Suprapubic skin (tissue), 4 donors: ENCODE data around the gene PRAMEF15.
"Not testable (repeated sequence)": the region's sequence is repeated elsewhere in the genome, so short reads cannot be mapped to it uniquely, and the experiment has no call there.

ENCODE experiments used
- EP300 ChIP-seq: sonication (generic); formaldehyde crosslinking; IDR thresholded peaks from one replicate; pipeline ENCODE4 v1.6.1; 2017; ENCODE audit warnings: antibody characterized with exemption
- POLR2A ChIP-seq, 2 donors: fragments of 450-650 bp; IDR thresholded peaks; one replicate each; pipeline ENCODE4 v1.6.1; 2017; ENCODE audit warnings: antibody characterized with exemption in 2 of 2, mild to moderate bottlenecking in 2 of 2, moderate library complexity in 2 of 2
- POLR2AphosphoS5 ChIP-seq, 3 donors: sonication (generic); formaldehyde crosslinking; IDR thresholded peaks; one replicate each; pipeline ENCODE4 v1.6.1; 2017; ENCODE audit warnings: antibody characterized with exemption in 3 of 3
- TF ChIP-seq, protein P1 (sequence below), 2 donors: fragments of 200-600 bp in 1 of 2; fragments of 450-650 bp in 1 of 2; sonication (generic) in 1 of 2; IDR thresholded peaks; one replicate each; pipeline ENCODE4 v1.5.1; 2016 to 2019; ENCODE audit warnings: antibody characterized with exemption in 2 of 2, mild to moderate bottlenecking in 1 of 2, moderate library complexity in 1 of 2

DNA sequence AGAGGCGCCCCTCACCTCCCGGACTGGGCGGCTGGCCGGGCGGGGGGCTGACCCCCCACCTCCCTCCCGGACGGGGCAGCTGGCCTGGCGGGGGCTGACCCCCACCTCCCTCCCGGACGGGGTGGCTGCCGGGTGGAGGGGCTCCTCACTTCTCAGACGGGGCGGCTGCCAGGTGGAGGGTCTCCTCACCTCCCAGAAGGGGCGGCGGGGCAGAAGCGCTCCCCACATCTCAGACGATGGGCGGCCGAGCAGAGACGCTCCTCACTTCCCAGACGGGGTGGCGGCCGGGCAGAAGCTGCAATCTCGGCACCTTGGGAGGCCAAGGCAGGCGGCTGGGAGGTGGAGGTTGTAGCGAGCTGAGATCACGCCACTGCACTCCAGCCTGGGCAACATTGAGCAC, 16.7 kb upstream of the PRAMEF15 start:
- not testable (repeated sequence) for TF ChIP-seq POLR2A (IDR thresholded peaks at IDR 0.05); EP300; POLR2AphosphoS5 (IDR thresholded peaks at IDR 0.05)
- TF ChIP-seq, protein P1, sequence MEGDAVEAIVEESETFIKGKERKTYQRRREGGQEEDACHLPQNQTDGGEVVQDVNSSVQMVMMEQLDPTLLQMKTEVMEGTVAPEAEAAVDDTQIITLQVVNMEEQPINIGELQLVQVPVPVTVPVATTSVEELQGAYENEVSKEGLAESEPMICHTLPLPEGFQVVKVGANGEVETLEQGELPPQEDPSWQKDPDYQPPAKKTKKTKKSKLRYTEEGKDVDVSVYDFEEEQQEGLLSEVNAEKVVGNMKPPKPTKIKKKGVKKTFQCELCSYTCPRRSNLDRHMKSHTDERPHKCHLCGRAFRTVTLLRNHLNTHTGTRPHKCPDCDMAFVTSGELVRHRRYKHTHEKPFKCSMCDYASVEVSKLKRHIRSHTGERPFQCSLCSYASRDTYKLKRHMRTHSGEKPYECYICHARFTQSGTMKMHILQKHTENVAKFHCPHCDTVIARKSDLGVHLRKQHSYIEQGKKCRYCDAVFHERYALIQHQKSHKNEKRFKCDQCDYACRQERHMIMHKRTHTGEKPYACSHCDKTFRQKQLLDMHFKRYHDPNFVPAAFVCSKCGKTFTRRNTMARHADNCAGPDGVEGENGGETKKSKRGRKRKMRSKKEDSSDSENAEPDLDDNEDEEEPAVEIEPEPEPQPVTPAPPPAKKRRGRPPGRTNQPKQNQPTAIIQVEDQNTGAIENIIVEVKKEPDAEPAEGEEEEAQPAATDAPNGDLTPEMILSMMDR (IDR thresholded peaks at IDR 0.05) = not testable (repeated sequence)
